Measurements from ENCODE around the gene ZMYND8.

Gene ZMYND8

DNA sequence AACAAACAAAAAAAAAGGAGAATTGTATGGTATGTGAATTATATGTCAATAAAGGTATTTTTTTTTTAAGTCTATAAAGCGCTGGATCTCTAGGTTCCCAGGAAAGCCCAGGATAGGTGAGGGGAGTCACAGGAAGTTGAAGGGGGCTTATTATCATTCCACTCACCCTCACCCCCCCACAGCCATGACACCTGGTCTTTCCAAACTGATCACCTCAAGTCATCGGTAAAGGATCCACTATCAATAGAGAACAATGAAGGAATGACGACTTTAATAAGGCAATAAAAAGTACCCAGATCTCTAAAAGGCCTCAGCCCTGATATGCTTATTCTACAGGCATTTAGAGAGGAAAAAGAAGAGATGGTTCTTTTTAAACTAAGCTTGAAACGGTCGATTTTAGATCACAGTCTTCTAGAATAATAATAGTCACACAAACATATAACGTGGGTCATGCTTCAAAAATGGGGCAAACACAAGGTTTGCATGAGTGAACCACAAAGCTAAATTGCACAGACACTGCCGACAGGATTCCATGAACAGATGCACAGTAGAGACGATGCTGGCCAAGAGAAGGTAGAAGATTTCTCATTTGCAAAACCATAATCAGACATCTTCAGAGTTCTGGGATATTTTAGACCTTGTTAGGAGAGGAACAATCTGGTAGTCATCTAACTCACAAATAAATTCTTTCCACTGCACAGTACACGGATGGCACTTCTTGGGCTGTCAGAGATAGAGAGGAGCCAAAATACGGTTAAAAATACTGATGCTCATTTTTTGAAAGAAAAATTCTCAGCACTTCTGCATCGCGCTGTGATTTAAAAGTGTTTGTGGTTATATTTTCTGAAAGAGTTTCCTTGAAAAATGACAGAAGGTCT, 21.0 kb downstream of the ZMYND8 start:
- DNase-seq (ENCODE audit: low spot score), result no peak

DNA sequence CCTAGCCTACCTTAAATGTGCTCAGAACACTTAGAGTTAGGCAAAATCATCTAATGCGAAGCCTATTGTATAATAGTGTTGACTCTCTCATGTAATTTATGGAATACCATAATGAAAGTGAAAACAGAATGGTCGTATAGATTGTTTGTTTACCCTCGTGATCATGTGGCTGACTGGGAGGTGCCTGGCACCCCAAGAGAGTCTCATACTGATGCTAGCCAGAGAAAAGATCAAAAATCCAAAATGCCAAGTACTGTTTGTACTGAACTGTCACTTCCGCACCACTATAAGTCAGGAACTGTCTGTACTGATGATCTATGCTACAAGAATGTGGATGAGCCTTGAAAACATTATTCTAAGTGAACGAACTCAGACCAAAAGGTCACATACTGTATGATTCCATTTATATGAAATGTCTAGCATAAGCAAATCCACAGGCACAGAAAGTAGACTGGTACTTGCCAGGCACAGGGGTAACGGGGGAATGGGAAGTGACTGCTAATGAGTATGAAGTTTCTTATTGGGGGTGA, 22.4 kb downstream of the ZMYND8 start:
- no peak for DNase-seq (ENCODE audit: low spot score)

DNA sequence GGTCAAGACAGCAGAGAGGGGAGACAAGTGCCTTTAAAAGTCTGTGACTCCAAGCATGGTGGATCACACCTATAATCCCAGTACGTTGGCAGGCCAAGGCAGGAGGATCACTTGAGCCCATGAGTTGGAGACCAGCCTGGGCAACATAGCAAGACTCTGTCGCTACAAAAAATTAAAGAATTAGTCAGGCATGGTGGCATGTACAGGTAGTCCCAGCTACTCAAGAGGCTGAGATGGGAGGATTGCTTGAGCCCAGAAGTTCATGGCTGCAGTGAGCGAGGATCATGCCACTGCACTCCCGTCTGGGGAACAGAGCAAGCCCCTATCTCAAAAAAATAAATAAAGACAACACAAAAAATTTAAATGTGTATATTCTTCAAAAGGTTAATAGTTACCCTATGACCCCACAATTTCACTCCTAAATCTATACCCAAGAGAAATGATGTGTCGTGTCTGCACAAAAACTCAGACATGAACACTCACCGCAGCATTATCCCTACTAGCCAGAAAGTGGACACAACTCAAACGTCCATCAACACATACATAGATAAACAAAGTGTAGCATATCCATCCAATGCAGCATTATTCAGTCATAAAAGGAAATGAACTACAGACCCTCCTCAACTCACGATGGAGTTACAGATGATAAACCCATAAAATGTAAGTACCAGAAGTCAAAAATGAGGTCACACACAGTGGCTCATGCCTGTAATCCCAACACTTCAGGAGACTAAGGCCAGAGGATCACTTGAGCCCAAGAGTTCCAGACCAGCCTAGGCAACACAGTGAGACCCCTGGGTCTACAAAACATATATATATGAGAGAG, 23.9 kb downstream of the ZMYND8 start:
- DNase-seq (ENCODE audit: low spot score), result no peak

DNA sequence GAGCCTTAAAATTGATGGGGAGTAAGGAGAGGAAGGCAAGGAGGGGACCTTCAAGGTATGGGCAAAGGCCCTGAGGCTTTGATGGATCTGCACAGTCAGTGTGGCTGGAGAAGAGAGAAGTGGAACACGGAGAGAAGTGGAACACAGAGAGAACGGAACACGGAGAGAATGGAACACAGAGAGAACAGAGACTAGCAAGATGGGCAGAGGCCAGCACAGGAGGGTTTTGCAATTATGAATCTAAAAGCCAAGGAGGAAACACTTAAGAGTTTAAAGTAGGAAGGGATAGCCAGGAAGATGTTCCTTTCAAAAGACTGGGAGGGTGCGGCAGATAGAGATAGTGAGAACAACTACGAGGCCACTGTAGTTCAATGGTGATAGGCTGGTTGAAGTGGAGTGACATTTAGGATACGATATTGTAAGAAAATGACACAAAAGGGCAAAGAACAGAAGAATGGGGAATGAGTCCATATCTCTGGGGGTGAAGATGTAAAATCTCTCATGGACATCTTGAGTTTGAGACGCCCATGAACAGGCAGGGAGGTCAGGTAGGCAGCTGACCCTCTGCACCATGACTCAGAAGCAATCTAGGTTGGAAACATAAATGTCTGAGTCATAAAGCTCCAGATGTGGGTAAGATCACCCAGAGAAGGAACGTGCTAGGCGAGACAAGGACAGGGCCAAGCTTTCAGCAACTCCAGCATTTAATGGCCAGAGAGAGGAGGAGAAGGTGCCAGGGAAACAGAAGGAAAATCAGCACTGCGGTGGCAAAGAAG, 25.4 kb downstream of the ZMYND8 start:
- DNase-seq (ENCODE audit: low spot score), result no peak

DNA sequence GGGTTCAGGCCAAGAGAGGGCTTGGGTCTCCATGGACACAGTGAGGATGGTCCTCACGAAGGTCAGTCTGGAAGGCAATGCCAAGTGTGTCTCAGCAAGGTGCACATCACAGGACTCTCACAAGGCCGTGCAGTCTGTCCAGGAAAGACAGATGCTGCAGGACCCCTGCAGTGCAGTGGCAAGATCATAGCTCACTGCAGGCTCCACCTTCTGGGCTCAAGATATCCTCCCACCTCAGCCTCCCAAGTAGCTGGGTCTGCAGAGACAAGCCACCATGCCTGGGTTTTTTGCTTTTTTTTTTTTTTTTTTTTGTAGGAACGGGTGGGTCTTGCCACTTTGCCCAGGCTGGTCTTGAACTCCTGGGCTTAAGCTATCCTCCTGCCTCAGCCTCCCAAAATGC, 26.4 kb downstream of the ZMYND8 start:
- DNase-seq (ENCODE audit: low spot score), result no peak

DNA sequence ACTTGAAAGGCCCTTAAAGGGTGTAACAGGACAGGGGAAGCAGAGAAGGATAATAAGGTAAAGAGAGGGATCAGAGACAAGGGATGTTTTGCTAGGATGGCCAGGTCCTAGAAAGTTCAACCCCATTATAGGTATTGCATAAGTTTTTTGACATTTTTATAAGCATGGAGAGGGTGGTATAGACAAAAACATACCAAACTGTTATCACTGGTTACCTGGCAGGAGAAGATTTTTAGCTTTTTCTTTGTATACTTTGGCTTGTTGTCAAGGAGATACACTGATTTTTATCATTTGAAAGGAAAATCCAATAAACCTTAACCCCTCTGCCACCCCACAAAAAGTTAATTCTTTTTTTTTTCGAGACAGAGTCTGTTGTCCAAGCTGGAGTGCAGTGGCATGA, 28.4 kb downstream of the ZMYND8 start:
- no peak for DNase-seq (ENCODE audit: low spot score)

DNA sequence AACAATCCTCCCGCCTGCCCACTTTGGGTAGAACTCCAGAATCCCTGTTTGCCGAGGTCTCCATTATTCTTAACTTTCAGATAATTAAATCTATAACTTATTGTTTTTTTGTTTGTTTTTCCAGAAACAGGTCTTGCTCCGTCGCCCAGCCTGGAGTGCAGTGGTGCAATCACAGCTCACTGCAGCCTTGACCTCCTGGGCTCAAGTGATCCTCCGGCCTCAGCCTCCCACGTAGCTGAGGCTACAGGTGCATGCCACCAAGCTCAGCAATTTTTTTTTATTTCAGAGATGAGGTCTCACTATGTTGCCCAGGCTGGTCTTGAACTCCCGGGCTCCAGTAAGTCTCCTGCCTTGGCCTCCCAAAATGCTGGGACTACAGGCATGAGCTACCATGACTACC, 28.8 kb downstream of the ZMYND8 start:
- DNase-seq (ENCODE audit: low spot score), result no peak

DNA sequence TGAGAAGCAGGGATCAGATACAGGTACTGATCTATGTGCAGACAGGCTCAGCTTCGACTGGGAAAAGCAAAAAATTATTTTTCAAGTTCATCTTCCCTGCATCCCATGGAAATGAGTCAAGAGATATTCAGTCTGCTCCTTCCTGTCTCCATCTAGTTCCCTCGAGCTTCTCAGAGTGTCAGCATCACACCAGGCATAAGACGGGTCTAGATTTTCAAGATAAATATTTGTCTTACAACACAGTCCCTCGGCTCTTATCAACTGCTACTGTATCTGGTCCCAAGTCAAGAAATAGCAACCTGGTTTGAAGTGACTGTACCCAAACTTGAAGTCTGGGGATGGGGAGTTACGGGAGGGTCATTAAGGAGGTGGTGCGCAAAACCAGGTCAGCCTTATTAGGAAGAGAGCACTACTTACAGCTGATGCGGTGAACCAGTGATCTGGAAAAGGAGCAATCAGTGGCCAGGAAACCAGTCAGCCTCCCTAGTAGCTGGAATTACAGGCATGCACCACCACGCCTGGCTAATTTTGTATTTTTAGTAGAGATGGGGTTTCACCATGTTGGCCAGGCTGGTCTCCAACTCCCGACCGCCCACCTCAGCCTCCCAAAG, 29.7 kb downstream of the ZMYND8 start:
- no peak for DNase-seq (ENCODE audit: low spot score)

DNA sequence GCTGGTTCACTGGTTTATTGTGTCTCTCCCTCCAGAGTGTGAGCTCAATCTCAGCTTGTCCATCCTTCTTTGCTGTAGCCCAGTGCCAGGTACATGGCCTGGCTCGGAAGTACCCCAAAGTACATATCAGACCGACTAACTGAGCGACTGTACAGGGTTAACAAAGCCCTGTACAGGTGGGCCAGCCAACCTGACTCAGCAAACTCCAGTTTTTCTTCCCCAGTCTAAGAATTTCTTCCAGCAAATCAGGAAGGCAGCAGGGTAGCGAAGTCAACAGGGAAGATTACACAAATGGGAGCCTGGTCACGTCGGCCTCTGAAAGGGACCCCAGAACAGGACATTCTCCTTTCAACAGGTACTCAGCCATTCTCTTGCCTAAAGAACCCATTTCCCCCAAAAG, 31.3 kb downstream of the ZMYND8 start:
- no peak for DNase-seq (ENCODE audit: low spot score)

DNA sequence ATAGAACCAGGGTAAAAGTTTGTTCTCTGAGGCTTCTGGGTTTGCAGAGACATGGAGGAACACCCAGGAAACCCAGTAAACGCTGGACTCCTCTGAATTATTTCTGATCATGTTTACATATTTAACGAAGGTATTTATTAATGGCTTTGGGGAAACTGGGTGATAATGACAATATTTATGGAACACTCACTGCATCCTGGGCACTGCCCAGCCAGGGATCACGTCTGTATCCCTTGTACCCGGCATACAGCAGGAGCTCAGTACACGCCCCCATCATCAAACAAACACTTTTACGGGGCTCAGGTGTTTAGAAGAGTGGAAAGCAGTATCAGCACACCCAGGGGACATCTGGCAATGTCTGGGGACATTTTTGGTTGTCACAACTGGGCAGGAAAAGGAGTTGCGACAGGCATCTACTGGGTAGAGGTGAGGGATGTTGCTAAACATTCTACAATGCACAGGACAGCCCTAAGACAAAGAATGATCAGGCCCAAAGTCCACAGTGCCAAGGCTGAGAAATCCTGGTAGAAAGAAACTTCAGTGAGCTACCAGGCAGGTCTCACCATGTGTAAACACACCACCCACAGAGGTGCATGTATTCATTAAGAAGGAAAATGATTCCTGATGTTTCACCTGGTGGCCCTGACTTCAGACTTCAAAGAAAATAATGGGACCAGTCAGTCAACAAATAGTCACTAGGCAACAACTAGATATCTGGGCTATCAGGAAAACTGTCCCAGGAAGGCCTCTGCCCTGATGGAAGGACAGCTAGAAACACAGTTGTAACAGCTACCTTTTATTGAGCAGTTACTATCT, 35.3 kb downstream of the ZMYND8 start:
- DNase-seq (ENCODE audit: low spot score), result no peak

DNA sequence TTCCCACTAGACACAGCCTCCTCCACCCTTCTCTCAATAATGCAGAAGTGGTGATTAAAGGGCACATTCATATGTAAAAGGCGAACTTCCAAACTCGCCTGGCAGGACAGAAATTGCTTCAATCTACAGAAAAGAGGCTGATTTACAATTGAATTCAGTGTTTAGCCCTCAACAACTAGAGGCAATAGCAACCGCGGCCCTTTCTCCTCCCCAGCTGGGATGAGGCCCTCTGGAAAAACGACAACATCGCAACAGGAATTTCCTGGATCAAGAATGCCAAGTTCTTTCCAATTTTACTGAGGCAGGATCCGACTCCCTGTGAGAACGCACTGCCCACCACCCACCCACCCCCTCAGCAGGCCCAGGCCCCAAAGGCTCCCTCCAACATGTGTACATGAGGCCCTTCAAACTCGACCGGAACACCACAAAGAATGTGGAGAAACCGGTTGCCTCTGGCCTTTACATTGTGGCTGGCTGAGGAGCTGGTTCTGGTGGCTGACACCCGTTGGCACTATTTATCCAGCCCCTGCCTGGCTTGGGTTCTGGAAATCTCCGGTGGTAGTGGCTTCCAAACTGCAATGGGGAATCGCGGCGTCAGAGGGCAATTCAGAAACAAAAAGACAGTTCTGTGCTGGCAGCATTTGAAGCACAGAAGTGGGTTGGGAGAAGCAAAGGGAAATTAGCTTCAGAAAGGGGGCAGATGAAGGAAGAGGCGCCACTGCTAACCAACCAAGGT, 36.8 kb downstream of the ZMYND8 start:
- DNase-seq (ENCODE audit: low spot score), result no peak

DNA sequence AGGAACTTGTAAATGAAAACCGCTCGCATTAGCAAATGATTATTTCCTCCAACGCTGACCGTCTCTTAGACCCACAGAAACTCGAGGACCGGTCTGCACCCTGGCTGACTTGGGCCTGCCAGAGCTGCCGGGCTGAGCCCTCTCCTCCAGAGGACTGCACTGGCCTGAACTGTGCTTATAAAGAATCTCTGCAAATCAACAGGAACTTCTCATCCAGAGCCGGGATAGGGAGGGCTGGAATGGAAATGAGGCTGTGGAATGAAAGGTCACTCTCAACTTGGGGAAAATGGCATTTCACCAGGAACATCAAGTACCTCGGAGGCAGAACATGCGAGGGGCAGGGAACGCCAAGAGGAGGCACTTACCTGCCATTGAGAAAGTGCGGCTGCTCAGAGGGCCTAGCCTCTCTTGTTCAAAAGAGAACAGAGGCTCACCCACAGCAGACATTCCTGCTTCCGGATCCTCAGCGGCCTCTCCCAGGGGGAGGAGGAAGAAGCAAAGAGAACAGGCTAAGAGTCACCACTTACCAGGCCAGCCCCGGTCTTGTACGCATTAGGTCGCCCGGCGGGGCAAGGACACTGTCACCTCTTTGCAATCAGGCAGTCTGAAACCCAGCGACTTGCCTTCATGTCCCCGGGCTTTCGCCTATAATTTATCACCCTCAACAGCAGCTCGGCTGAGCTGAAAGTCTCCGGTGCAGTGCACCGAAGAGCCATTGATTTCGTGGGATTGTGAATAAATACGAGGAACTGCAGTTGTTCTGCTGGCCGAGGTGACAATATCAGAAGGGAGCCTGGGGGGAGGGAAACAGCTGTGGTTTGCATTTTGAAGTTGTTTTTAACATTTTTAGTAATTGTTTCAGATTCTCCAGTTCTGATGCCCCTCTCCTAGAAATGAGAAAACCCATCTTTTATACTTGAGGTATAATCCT, 37.6 kb downstream of the ZMYND8 start:
- DNase-seq (ENCODE audit: low spot score), result no peak

DNA sequence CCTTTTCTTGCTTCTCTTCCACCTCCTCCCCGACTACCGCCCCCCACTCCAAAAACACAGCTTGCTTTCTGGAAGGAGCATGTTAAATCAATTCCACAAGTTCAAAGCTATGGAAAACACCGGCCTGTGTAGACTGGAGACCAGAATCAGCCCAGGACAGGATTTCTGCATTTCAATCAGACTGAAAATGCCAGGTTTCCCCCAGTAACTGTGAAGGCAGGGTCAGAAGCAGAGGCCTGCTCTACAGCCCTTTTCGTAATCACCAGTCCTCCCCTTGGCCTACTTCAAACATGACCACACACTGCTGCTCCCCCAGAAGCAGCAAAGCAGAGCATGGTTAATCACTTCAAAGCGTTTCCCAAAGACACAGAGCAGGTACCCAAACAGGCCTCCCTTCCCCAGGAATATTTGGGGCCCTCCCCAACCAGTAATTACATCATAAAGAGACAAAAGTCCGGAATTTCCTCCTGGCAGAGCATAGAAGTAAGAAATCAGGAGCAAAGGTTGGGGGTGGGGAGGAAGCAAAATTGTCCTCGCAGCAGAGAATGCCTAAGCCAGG, 38.4 kb downstream of the ZMYND8 start:
- DNase-seq (ENCODE audit: low spot score), result no peak

DNA sequence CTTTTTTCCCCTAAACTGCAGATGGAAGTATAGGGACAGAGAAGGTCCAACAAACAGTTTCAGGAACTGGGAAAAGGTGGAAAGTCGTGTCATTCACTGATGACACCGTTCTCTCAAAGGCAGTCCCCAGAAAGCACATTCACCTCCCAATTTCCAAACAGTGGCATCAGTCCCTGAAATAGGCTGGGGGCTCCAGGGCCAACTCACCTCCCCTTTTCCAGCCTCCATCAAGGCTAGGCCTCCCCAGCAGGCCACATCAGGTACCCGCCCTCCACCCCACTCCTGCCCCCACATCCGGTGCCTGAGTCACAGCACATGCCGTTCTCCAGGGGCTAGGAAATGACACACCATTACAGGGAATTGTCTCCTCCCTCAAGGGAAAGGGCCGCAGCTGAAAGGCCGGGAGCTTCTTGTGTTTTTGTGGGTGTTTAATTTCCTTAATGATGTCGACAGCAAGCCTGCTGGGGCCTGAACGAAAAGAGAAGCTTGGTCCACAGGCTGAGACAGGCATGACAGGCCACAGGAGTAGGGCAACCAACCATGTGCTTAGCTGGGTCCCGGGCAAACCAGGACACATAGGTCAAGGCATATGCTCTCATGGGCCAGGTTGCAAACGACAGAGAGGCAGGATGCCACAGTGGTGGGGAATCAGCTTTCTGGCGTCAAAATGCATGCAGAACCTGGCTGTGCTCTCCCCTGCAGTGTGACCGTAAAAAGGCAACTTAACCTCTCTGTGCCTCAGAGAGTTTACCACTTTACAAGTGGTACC, 39.2 kb downstream of the ZMYND8 start:
- DNase-seq (ENCODE audit: low spot score), result no peak

DNA sequence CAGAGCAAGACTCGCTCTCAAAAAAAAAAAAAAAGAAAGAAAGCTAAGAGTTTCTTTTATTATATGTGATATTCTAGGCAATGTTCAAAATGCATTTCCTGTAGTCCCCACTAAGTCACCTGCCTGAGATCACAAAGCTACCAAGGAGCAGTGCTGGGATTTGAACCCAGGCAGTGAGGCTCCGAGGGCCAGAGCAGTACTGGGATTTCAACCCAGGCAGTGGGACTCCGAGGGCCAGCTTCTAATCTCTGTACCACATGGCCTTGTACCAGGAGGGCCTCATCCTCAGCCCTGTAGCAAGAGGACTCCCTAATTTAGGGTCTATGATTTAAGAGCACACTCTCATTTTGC, 39.7 kb downstream of the ZMYND8 start:
- no peak for DNase-seq (ENCODE audit: low spot score)

DNA sequence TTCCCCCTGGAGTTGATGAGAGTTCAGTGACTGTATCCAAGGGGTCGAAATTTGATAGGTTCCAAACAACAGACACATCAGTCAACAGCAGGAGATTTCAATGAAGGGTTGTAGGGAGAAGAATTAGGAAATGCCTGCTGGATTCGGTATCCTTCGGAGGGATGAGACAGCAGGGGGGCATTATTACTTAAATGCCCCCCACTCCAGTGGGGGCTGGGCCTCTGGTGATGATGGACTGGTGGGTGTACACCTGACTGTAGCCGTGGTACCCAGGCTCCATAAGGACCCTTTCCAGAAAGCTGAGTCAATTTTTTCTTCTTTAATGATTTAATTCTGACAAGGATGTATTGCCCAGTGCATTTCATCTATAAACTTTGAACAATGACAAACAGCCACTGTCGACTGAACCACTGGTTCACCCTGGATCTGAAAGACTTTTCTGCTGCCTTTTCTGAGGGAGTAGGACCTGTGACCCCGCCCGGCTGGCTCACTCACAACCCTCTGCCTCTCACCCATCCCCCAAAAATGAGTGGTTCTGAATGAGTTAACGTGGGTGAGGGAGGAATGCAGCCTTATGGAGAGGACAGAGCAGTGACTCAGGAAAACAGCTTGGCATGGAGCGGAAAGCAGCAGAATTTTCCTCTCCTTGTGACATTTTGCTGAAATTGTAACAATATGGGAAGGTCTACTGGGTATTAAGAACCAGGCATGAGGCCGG, 41.0 kb downstream of the ZMYND8 start:
- no peak for DNase-seq (ENCODE audit: low spot score)

Measured in SK-N-DZ (cell line).